HFFc6 (cell line): ENCODE data around the gene EGFR. TPM values are rescaled to one million over a fixed set of nuclear protein-coding genes. Genes with fewer than 3 reads are reported as not detected.

Experiments used
- DNase-seq: peaks from one replicate; pipeline ENCODE4 v3.0.0-alpha.2; 2018
- H3K27ac Mint-ChIP-seq: 2 replicates; pipeline ENCODE4 v1.8.0; 2020; ENCODE audit warnings: mild to moderate bottlenecking, mixed read lengths
- H3K27me3 Mint-ChIP-seq: 2 replicates; pipeline ENCODE4 v1.8.0; 2021; ENCODE audit warnings: mild to moderate bottlenecking, moderate library complexity, mixed read lengths; ENCODE audit not compliant: insufficient read depth
- H3K36me3 Mint-ChIP-seq: 2 replicates; pipeline ENCODE4 v1.8.0; 2021; ENCODE audit warnings: low read depth, mixed read lengths
- H3K4me1 Mint-ChIP-seq: 2 replicates; pipeline ENCODE4 v1.8.0; 2020; ENCODE audit warnings: low read depth, mixed read lengths
- H3K4me3 Mint-ChIP-seq: 2 replicates; pipeline ENCODE4 v1.8.0; 2020; ENCODE audit warnings: mild to moderate bottlenecking, moderate library complexity, mixed read lengths
- H3K9me3 Mint-ChIP-seq: 2 replicates; pipeline ENCODE4 v1.8.0; 2020; ENCODE audit warnings: mild to moderate bottlenecking, mixed read lengths
- CTCF ChIP-seq: fragments of 200-600 bp; sonication (generic); IDR thresholded peaks from 2 replicates; pipeline ENCODE4 v1.5.0; 2021; ENCODE audit warnings: antibody characterized with exemption, mild to moderate bottlenecking
- total RNA-seq, 6 experiments: library from RNA; stranded (reverse); fragmentation: NEBNext Ultra II Directional; extraction: Animal tissue kit (Norgen Biotek cat#: 25700); gene quantifications; 2 replicates in 1 of 6; 3 replicates in 5 of 6; pipeline ENCODE4 v1.2.3, GENCODE V29; 2021

EGFR gene
- total RNA-seq, 6 experiments from 2014 or later = 69.9 to 87.2 (median 77.0) TPM

GRCh38 chr7:55233001-55233400, 214.2 kb downstream of the EGFR start:
- H3K4me3 Mint-ChIP-seq = no peak overlapping the region
- peaks cover 34% of the 10 kb centered on the region for H3K27me3 Mint-ChIP-seq
- H3K27ac Mint-ChIP-seq = no peak overlapping the region
- TF ChIP-seq CTCF = no peak
- peaks cover 27% of the 10 kb centered on the region for H3K9me3 Mint-ChIP-seq
- peaks cover 10% of the 10 kb centered on the region; the same call in 1 of the 2 replicates for H3K4me1 Mint-ChIP-seq
- DNase-seq = no peak
- peaks cover 18% of the 10 kb centered on the region for H3K36me3 Mint-ChIP-seq

GRCh38 chr7:55234408-55234807, 215.6 kb downstream of the EGFR start:
- TF ChIP-seq CTCF = no peak
- H3K4me3 Mint-ChIP-seq = no peak overlapping the region
- H3K9me3 Mint-ChIP-seq = peaks cover 13% of the 10 kb centered on the region
- peaks cover 10% of the 10 kb centered on the region; the same call in 1 of the 2 replicates for H3K4me1 Mint-ChIP-seq
- H3K27me3 Mint-ChIP-seq = peaks cover 30% of the 10 kb centered on the region
- no peak overlapping the region for H3K27ac Mint-ChIP-seq
- DNase-seq = no peak
- H3K36me3 Mint-ChIP-seq = peaks cover 13% of the 10 kb centered on the region

GRCh38 chr7:55235115-55235514, 216.3 kb downstream of the EGFR start:
- H3K36me3 Mint-ChIP-seq = peaks cover 7% of the 10 kb centered on the region; the same call in 1 of the 2 replicates
- H3K27me3 Mint-ChIP-seq = peaks cover 28% of the 10 kb centered on the region
- H3K27ac Mint-ChIP-seq = no peak overlapping the region
- no peak for DNase-seq
- peaks cover 10% of the 10 kb centered on the region; the same call in 1 of the 2 replicates for H3K4me1 Mint-ChIP-seq
- no peak for TF ChIP-seq CTCF
- no peak overlapping the region for H3K4me3 Mint-ChIP-seq
- peaks cover 6% of the 10 kb centered on the region for H3K9me3 Mint-ChIP-seq

GRCh38 chr7:55235801-55236200, 217.0 kb downstream of the EGFR start:
- TF ChIP-seq CTCF = no peak
- Mint-ChIP-seq H3K9me3 (no peaks in the 10 kb centered on the region), H3K36me3 (peaks cover 2% of the 10 kb centered on the region; the same call in 1 of the 2 replicates), H3K4me1 (peaks cover 10% of the 10 kb centered on the region; the same call in 1 of the 2 replicates), H3K27me3 (peaks cover 28% of the 10 kb centered on the region), H3K4me3 (no peak overlapping the region), H3K27ac (no peak overlapping the region)
- DNase-seq = no peak

GRCh38 chr7:55236476-55236875, 217.7 kb downstream of the EGFR start:
- H3K4me1 Mint-ChIP-seq = peaks cover 10% of the 10 kb centered on the region; the same call in 1 of the 2 replicates
- peaks cover 28% of the 10 kb centered on the region for H3K27me3 Mint-ChIP-seq
- no peak overlapping the region for H3K27ac Mint-ChIP-seq
- H3K36me3 Mint-ChIP-seq = no peaks in the 10 kb centered on the region
- TF ChIP-seq CTCF = no peak
- H3K9me3 Mint-ChIP-seq = no peaks in the 10 kb centered on the region
- no peak for DNase-seq
- no peak overlapping the region for H3K4me3 Mint-ChIP-seq
